Natural killer cell (primary cell): ENCODE results near the gene ANKRD44. TPM values are rescaled to one million over a fixed set of nuclear protein-coding genes. Genes with fewer than 3 reads are reported as not detected.

ENCODE experiments used
- ATAC-seq, 3 donors: fragments of 150-1000 bp in 2 of 3; fragments of 200-7000 bp in 1 of 3; cut with Tn5 transposase; 1 replicate in 1 of 3; 2 replicates in 2 of 3; pipeline ENCODE4 v1.10.0; 2021; ENCODE audit warnings: mild to moderate bottlenecking in 2 of 3, moderate library complexity in 2 of 3
- DNase-seq, 2 donors: peaks; one replicate each; pipeline versions ENCODE4 v3.0.0 to v3.0.0-alpha.2; 2013 to 2021; ENCODE audit warnings: mixed read lengths in 1 of 2
- H3K27ac ChIP-seq: one replicate; pipeline ENCODE4 v1.5.1; 2013; ENCODE audit warnings: mild to moderate bottlenecking, low read length
- H3K27me3 ChIP-seq: one replicate; pipeline ENCODE4 v1.6.1; 2013; ENCODE audit warnings: low read length; ENCODE audit not compliant: control insufficient read depth, insufficient read depth
- H3K36me3 ChIP-seq: one replicate; pipeline ENCODE4 v1.6.1; 2013; ENCODE audit warnings: low read length; ENCODE audit not compliant: control insufficient read depth, insufficient read depth
- H3K4me1 ChIP-seq: one replicate; pipeline ENCODE4 v1.6.1; 2013; ENCODE audit warnings: low read length; ENCODE audit not compliant: control insufficient read depth, insufficient read depth
- H3K4me3 ChIP-seq: one replicate; pipeline ENCODE4 v1.5.1; 2013; ENCODE audit warnings: low read length
- H3K9me3 ChIP-seq: one replicate; pipeline ENCODE4 v1.6.1; 2013; ENCODE audit warnings: low read length; ENCODE audit not compliant: control insufficient read depth, insufficient read depth
- H3K27ac Mint-ChIP-seq, 2 donors: one replicate each; pipeline ENCODE4 v1.8.0; 2022; ENCODE audit warnings: mild to moderate bottlenecking in 2 of 2, mixed read lengths in 2 of 2, moderate library complexity in 1 of 2
- H3K27me3 Mint-ChIP-seq, 2 donors: one replicate each; pipeline ENCODE4 v1.8.0; 2022; ENCODE audit warnings: low read depth in 2 of 2, mixed read lengths in 2 of 2
- H3K36me3 Mint-ChIP-seq: one replicate; pipeline ENCODE4 v1.8.0; 2022; ENCODE audit warnings: mixed read lengths
- H3K4me1 Mint-ChIP-seq, 2 donors: one replicate each; pipeline ENCODE4 v1.8.0; 2022; ENCODE audit warnings: mixed read lengths in 2 of 2
- H3K4me3 Mint-ChIP-seq: one replicate; pipeline ENCODE4 v1.8.0; 2022; ENCODE audit warnings: mild to moderate bottlenecking, moderate library complexity, mixed read lengths
- H3K9me3 Mint-ChIP-seq, 2 donors: one replicate each; pipeline ENCODE4 v1.8.0; 2022; ENCODE audit warnings: mixed read lengths in 2 of 2
- WGBS: methylation state at CpG from one replicate; pipeline ENCODE4 v1.1.7; 2013; ENCODE audit warnings: missing lambda C conversion rate; ENCODE audit not compliant: insufficient coverage; 5-methylcytosine and 5-hydroxymethylcytosine counted together
- intact Hi-C: fragments of 100-400 bp; cut with micrococcal nuclease; formaldehyde crosslinking; loops from one replicate; pipeline ENCODE4 v1.14.2; 2022
- total RNA-seq, 4 donors: library from RNA; stranded (reverse); fragments of 120-200 nt in 1 of 4; gene quantifications; one replicate each; pipeline versions ENCODE4 v1.2.3 to v1.2.4, GENCODE V29; 2013 to 2022
- TF ChIP-seq, protein P1 (sequence below): fragments of 200-600 bp; IDR thresholded peaks from one replicate; pipeline ENCODE4 v1.8.0; 2022; ENCODE audit warnings: antibody characterized with exemption

The ANKRD44 gene
- total RNA-seq, 3 donors from 2014 or later (not counting 1 experiment from before 2014, with no cell fraction given): 252 to 376 (median 311) TPM

DNA sequence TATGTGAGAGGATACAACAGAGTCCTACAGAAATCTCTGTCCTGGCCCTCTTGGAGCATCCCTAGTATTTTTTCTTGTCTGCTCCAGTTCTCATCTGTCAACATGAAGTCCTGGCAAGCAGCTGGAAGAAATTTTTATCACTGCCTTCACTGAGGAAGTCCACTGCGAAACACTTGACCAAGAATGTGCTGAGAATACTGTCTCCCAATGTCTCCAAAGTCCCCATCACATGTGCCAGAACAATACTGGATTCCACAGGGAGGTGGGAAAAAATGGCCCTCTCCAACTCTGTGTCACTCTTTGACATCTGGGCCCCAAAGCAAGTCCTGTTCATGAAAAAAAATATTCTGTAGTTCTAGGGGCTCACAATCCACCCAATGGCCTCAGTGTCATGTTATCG is 351.3 kb downstream of the ANKRD44 start:
- DNase-seq (no peak), ATAC-seq (no peak)
- H3K9me3 ChIP-seq: no peaks in the 10 kb centered on the region
- no peak overlapping the region for H3K27ac ChIP-seq
- intact Hi-C loops: no loop called here
- H3K27me3 ChIP-seq: no peaks in the 10 kb centered on the region
- H3K36me3 ChIP-seq: no peaks in the 10 kb centered on the region
- Mint-ChIP-seq H3K27ac (no peak overlapping the region), H3K4me1 (peaks cover 30 to 38% of the 10 kb centered on the region in 2 donors), H3K27me3 (peaks cover 0 to 5% of the 10 kb centered on the region in 2 donors), H3K4me3 (no peak overlapping the region), H3K36me3 (no peaks in the 10 kb centered on the region), H3K9me3 (no peaks in the 10 kb centered on the region)
- H3K4me3 ChIP-seq: no peak overlapping the region
- peaks cover 2% of the 10 kb centered on the region for H3K4me1 ChIP-seq
- TF ChIP-seq, protein P1, sequence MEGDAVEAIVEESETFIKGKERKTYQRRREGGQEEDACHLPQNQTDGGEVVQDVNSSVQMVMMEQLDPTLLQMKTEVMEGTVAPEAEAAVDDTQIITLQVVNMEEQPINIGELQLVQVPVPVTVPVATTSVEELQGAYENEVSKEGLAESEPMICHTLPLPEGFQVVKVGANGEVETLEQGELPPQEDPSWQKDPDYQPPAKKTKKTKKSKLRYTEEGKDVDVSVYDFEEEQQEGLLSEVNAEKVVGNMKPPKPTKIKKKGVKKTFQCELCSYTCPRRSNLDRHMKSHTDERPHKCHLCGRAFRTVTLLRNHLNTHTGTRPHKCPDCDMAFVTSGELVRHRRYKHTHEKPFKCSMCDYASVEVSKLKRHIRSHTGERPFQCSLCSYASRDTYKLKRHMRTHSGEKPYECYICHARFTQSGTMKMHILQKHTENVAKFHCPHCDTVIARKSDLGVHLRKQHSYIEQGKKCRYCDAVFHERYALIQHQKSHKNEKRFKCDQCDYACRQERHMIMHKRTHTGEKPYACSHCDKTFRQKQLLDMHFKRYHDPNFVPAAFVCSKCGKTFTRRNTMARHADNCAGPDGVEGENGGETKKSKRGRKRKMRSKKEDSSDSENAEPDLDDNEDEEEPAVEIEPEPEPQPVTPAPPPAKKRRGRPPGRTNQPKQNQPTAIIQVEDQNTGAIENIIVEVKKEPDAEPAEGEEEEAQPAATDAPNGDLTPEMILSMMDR: no peak
- WGBS: 94% methylated on average over 1 of the region's 2 CpGs

DNA sequence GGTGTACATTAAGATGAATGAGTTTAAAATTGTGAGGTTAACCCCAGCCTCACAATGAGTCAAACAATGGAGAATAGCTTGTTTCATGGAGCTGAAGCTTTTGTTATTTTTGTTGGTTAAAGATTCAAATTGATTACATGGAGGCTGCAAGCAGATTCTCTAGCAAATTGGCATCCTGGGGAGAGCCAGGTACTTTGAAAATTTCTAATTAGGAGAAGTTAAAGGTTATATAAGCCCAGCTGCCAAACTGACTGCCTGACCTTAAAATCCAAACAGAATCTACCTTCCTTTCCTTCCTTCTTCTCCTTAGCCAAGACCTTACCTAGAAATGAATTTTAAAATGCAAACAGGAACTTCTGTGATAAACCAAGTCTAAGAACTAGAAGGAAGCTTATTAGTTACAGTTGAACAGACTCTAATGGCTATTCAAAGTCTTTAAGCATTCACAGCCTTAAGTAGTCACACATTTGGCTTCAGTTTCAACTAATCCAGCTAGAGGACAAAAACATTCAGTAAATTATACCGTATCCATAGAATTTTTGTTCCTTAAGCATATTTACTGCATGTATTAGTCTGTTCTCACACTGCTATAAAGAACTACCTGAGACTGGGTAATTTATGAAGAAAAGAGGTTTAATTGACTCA is 352.6 kb downstream of the ANKRD44 start:
- no peak for ATAC-seq
- TF ChIP-seq, protein P1: no peak

DNA sequence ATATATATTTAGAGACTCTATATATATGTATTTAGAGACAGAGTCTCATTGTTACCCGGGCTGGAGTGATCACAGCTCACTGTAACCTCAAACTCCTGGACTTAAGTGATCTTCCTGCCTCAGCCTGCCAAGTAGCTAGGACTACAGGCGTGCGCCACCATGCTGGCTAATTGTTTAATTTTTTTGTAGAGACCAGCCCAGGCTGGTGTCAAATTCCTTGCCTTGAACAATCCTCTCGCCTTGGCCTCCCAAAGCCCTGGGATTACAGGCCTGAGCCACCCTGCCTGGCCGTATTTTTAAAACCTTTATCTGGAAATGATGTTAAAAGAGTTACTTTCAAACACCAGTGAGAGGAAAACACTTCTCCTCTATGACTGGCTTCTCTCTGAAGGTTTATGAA is 353.1 kb downstream of the ANKRD44 start:
- H3K27me3 ChIP-seq: no peaks in the 10 kb centered on the region
- 95% methylated on average over 4 of the region's 5 CpGs for WGBS
- no peaks in the 10 kb centered on the region for H3K36me3 ChIP-seq
- TF ChIP-seq, protein P1: no peak
- no peaks in the 10 kb centered on the region for H3K36me3 Mint-ChIP-seq
- no peaks in the 10 kb centered on the region for H3K9me3 ChIP-seq
- H3K4me1 ChIP-seq: peaks cover 2% of the 10 kb centered on the region
- intact Hi-C loops: no loop called here
- no peak overlapping the region for H3K27ac ChIP-seq
- no peaks in the 10 kb centered on the region for H3K9me3 Mint-ChIP-seq
- H3K4me3 ChIP-seq: no peak overlapping the region
- H3K27me3 Mint-ChIP-seq: peaks cover 0 to 5% of the 10 kb centered on the region in 2 donors
- no peak overlapping the region for H3K4me3 Mint-ChIP-seq
- DNase-seq (no peak), ATAC-seq (no peak)
- H3K4me1 Mint-ChIP-seq: peaks cover 21 to 25% of the 10 kb centered on the region in 2 donors
- no peak overlapping the region for H3K27ac Mint-ChIP-seq

More for the DNA sequence above, 352.6 kb downstream of the ANKRD44 start:
- H3K27ac ChIP-seq: no peak overlapping the region
- no peak for DNase-seq
- no peaks in the 10 kb centered on the region for H3K9me3 ChIP-seq
- Mint-ChIP-seq H3K27ac (no peak overlapping the region), H3K9me3 (no peaks in the 10 kb centered on the region), H3K4me3 (no peak overlapping the region), H3K27me3 (peaks cover 0 to 5% of the 10 kb centered on the region in 2 donors), H3K4me1 (peaks cover 27 to 31% of the 10 kb centered on the region in 2 donors), H3K36me3 (no peaks in the 10 kb centered on the region)
- no CpG with 5 or more reads among the region's 1 CpG for WGBS
- H3K4me1 ChIP-seq: peaks cover 2% of the 10 kb centered on the region
- intact Hi-C loops: no loop called here
- no peaks in the 10 kb centered on the region for H3K27me3 ChIP-seq
- no peaks in the 10 kb centered on the region for H3K36me3 ChIP-seq
- no peak overlapping the region for H3K4me3 ChIP-seq

DNA sequence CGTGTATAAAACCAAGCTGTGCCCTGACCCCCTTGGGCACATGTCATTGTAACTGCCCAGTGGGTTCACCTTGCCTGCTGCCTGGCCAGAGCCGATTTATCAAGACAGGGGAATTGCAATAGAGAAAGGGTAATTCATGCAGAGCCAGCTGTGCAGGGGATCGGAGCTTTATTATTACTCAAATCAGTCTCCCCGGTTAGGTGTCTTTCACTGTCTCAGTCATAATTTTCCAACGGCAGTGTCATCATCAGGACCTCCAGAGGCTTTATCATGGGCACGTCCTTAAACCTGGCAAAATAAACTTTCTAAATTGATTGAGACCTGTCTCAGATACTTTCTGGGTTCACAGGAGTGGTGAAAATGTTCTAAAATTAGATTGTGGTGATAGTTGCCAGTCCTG is 354.5 kb downstream of the ANKRD44 start:
- ATAC-seq: no peak
- no peaks in the 10 kb centered on the region for H3K36me3 ChIP-seq
- H3K9me3 Mint-ChIP-seq: no peaks in the 10 kb centered on the region
- H3K4me1 Mint-ChIP-seq: peaks cover 8 to 12% of the 10 kb centered on the region in 2 donors
- no peaks in the 10 kb centered on the region for H3K36me3 Mint-ChIP-seq
- no peaks in the 10 kb centered on the region for H3K27me3 ChIP-seq
- no peaks in the 10 kb centered on the region for H3K9me3 ChIP-seq
- intact Hi-C loops: no loop called here
- WGBS: 79% methylated on average over 6 of the region's 6 CpGs
- TF ChIP-seq, protein P1: no peak
- no peak overlapping the region for H3K4me3 Mint-ChIP-seq
- DNase-seq: no peak
- no peak overlapping the region for H3K27ac ChIP-seq
- no peak overlapping the region for H3K27ac Mint-ChIP-seq
- no peak overlapping the region for H3K4me3 ChIP-seq
- no peaks in the 10 kb centered on the region for H3K4me1 ChIP-seq
- peaks cover 0 to 9% of the 10 kb centered on the region in 2 donors for H3K27me3 Mint-ChIP-seq
